Sigmoid colon (tissue), 4 donors: Measurements from ENCODE around the gene SIGMAR1.

Experiments
- POLR2AphosphoS5 ChIP-seq, 4 donors: sonication (generic); formaldehyde crosslinking; IDR thresholded peaks; one replicate each; pipeline ENCODE4 v1.6.1; 2017; ENCODE audit warnings: antibody characterized with exemption in 4 of 4
- TF ChIP-seq, protein P1 (sequence below), 4 experiments: fragments of 450-650 bp in 3 of 4; fragments of 200-600 bp in 1 of 4; IDR thresholded peaks; one replicate each; pipeline ENCODE4 v1.5.1; 2016 to 2019; ENCODE audit warnings: antibody characterized with exemption in 4 of 4, mild to moderate bottlenecking in 3 of 4, moderate library complexity in 2 of 4

DNA sequence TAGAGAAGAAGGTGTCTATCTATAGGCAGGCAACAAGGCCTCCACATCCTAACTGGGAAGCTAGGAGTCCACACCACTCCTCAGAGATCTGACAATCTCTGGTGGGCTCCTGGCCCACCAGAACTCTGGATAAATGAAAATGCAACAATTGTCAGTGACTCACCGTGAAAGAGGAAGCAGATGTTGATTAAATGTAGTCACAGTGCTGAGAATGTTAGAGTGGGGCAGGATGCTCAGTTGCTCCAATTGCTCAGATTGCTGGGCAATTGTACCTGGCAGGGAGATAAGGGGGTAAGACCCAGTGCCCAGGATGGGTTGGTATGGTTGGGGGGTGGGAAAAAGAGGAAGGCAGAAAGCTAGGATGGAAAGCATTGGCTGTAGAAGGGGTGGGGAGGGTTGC, 49.1 kb upstream of the SIGMAR1 start:
- TF ChIP-seq, protein P1, sequence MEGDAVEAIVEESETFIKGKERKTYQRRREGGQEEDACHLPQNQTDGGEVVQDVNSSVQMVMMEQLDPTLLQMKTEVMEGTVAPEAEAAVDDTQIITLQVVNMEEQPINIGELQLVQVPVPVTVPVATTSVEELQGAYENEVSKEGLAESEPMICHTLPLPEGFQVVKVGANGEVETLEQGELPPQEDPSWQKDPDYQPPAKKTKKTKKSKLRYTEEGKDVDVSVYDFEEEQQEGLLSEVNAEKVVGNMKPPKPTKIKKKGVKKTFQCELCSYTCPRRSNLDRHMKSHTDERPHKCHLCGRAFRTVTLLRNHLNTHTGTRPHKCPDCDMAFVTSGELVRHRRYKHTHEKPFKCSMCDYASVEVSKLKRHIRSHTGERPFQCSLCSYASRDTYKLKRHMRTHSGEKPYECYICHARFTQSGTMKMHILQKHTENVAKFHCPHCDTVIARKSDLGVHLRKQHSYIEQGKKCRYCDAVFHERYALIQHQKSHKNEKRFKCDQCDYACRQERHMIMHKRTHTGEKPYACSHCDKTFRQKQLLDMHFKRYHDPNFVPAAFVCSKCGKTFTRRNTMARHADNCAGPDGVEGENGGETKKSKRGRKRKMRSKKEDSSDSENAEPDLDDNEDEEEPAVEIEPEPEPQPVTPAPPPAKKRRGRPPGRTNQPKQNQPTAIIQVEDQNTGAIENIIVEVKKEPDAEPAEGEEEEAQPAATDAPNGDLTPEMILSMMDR (IDR thresholded peaks at IDR 0.05) = no peak
- no peak for TF ChIP-seq POLR2AphosphoS5 (IDR thresholded peaks at IDR 0.05)
